Nephron (organoid): ENCODE results near the gene FHL5.
"Not testable (repeated sequence)": the region's sequence is repeated elsewhere in the genome, so short reads cannot be mapped to it uniquely, and the experiment has no call there.

Experiments used
- H3K27ac Mint-ChIP-seq, 3 experiments: 2 replicates each; pipeline ENCODE4 v1.8.0; 2020; ENCODE audit warnings: mixed read lengths in 3 of 3, mild to moderate bottlenecking in 2 of 3, moderate library complexity in 1 of 3
- H3K27me3 Mint-ChIP-seq: 2 replicates; pipeline ENCODE4 v1.8.0; 2021; ENCODE audit warnings: low read depth, mild to moderate bottlenecking, moderate library complexity, mixed read lengths
- H3K36me3 Mint-ChIP-seq: 2 replicates; pipeline ENCODE4 v1.8.0; 2020; ENCODE audit warnings: low read depth, mixed read lengths
- H3K4me1 Mint-ChIP-seq: 2 replicates; pipeline ENCODE4 v1.8.0; 2020; ENCODE audit warnings: mixed read lengths
- H3K4me3 Mint-ChIP-seq, 3 experiments: 2 replicates each; pipeline ENCODE4 v1.8.0; 2020; ENCODE audit warnings: mild to moderate bottlenecking in 3 of 3, mixed read lengths in 3 of 3, moderate library complexity in 2 of 3
- H3K9me3 Mint-ChIP-seq: 2 replicates; pipeline ENCODE4 v1.8.0; 2020; ENCODE audit warnings: mixed read lengths
- CTCF ChIP-seq, 3 experiments: fragments of 200-600 bp; sonication (generic); IDR thresholded peaks; one replicate each; pipeline ENCODE4 v1.5.0; 2021; ENCODE audit warnings: antibody characterized with exemption in 3 of 3; ENCODE audit not compliant: unreplicated experiment in 3 of 3

Gene FHL5

GRCh38 chr6:96554558-96554957 lies 8.4 kb upstream of the FHL5 start:
- Mint-ChIP-seq H3K4me3 (no peak overlapping the region), H3K9me3 (no peaks in the 10 kb centered on the region), H3K27ac (no peak overlapping the region), H3K27me3 (no peaks in the 10 kb centered on the region), H3K4me1 (peaks cover 10% of the 10 kb centered on the region), H3K36me3 (peaks cover 68% of the 10 kb centered on the region)
- TF ChIP-seq CTCF (IDR thresholded peaks at IDR 0.05; ENCODE audit: unreplicated experiment in 3 of 3): no peak

- Mint-ChIP-seq H3K4me1 (peaks cover 10% of the 10 kb centered on the region), H3K36me3 (peaks cover 27% of the 10 kb centered on the region)
- not testable (repeated sequence) for H3K27me3 Mint-ChIP-seq, H3K27ac Mint-ChIP-seq, H3K9me3 Mint-ChIP-seq, H3K4me3 Mint-ChIP-seq
Observed at GRCh38 chr6:96559740-96560139, 3.2 kb upstream of the FHL5 start.

- Mint-ChIP-seq H3K27ac (peak overlapping the region in 1 of 3 experiments; percentile 91), H3K4me1 (peaks cover 3% of the 10 kb centered on the region), H3K4me3 (peak overlapping the region in 2 of 3 experiments; percentile 43 to 61), H3K27me3 (peaks cover 4% of the 10 kb centered on the region), H3K36me3 (no peaks in the 10 kb centered on the region), H3K9me3 (peaks cover 4% of the 10 kb centered on the region)
- no peak for TF ChIP-seq CTCF (IDR thresholded peaks at IDR 0.05; ENCODE audit: unreplicated experiment in 3 of 3)
Observed at GRCh38 chr6:96563853-96564252, 925 bp downstream of the FHL5 start.

GRCh38 chr6:96570053-96570452 lies 7.1 kb downstream of the FHL5 start:
- H3K4me1 Mint-ChIP-seq: no peaks in the 10 kb centered on the region
- no peak for TF ChIP-seq CTCF (IDR thresholded peaks at IDR 0.05; ENCODE audit: unreplicated experiment in 3 of 3)
- peaks cover 26% of the 10 kb centered on the region for H3K9me3 Mint-ChIP-seq
- no peaks in the 10 kb centered on the region for H3K27me3 Mint-ChIP-seq
- no peak overlapping the region for H3K27ac Mint-ChIP-seq
- H3K4me3 Mint-ChIP-seq: no peak overlapping the region
- H3K36me3 Mint-ChIP-seq: no peaks in the 10 kb centered on the region

- Mint-ChIP-seq H3K27ac (no peak overlapping the region), H3K4me3 (no peak overlapping the region), H3K27me3 (no peaks in the 10 kb centered on the region), H3K4me1 (no peaks in the 10 kb centered on the region), H3K9me3 (peaks cover 26% of the 10 kb centered on the region), H3K36me3 (no peaks in the 10 kb centered on the region)
- no peak for TF ChIP-seq CTCF (IDR thresholded peaks at IDR 0.05; ENCODE audit: unreplicated experiment in 3 of 3)
Observed at GRCh38 chr6:96571551-96571950, 8.6 kb downstream of the FHL5 start.

GRCh38 chr6:96575359-96575758 lies 12.4 kb downstream of the FHL5 start:
- H3K4me3 Mint-ChIP-seq: no peak overlapping the region
- peaks cover 13% of the 10 kb centered on the region for H3K9me3 Mint-ChIP-seq
- H3K4me1 Mint-ChIP-seq: peaks cover 21% of the 10 kb centered on the region
- TF ChIP-seq CTCF (IDR thresholded peaks at IDR 0.05; ENCODE audit: unreplicated experiment in 3 of 3): no peak
- no peaks in the 10 kb centered on the region for H3K36me3 Mint-ChIP-seq
- no peak overlapping the region for H3K27ac Mint-ChIP-seq
- H3K27me3 Mint-ChIP-seq: no peaks in the 10 kb centered on the region
